OCI-LY7 (cell line): ENCODE results near the gene CNOT3.

Source experiments
- CTCF ChIP-seq: fragments of 200-600 bp; sonication (generic); conservative IDR thresholded peaks from 2 replicates; pipeline ENCODE4 v1.5.1; 2014; ENCODE audit warnings: mild to moderate bottlenecking, antibody characterized with exemption, low read length, moderate library complexity, mixed read lengths
- EZH2phosphoT487 ChIP-seq: fragments of 200-600 bp; sonication (generic); IDR thresholded peaks from 2 replicates; pipeline ENCODE4 v1.6.1; 2018; ENCODE audit warnings: low read depth, borderline replicate concordance, mild to moderate bottlenecking, mixed run types, antibody characterized with exemption, low read length, moderate library complexity, mixed read lengths

- no peak for TF ChIP-seq CTCF
- TF ChIP-seq EZH2phosphoT487, result no peak
Observed at GRCh38 chr19:54100561-54100960, 37.0 kb upstream of the CNOT3 start, which contains the start of gene OSCAR.
